H1 (cell line): ENCODE data around the gene MC5R. TPM values are rescaled to one million over a fixed set of nuclear protein-coding genes. Genes with fewer than 3 reads are reported as not detected.

ENCODE experiments used
- CTCF ChIA-PET: fragments of 300-600 bp; sonication (Branson Sonifier 250); formaldehyde crosslinking; loops from one replicate; lab custom pipeline; 2021; ENCODE audit not compliant: partially characterized antibody; lab: Charles Lee
- POLR2A ChIA-PET: fragments of 300-600 bp; sonication (Branson Sonifier 250); formaldehyde crosslinking; loops from one replicate; lab custom pipeline; 2021; ENCODE audit warnings: inconsistent platforms; ENCODE audit not compliant: partially characterized antibody; lab: Charles Lee
- DNase-seq, 2 experiments: peaks; one replicate each; pipeline versions ENCODE4 v3.0.0 to v3.0.0-alpha.2; 2010 to 2022; ENCODE audit warnings: low spot score in 2 of 2, low read depth in 1 of 2, mixed read lengths in 1 of 2
- FAIRE-seq: peaks from 2 replicates; lab custom pipeline; 2011; peaks lifted over from hg19 to GRCh38; lab: Jason Lieb, UNC
- H2AFZ ChIP-seq: 2 replicates; pipeline ENCODE4 v1.8.1; 2012; ENCODE audit warnings: low read length, inconsistent platforms
- H2AK5ac ChIP-seq: 2 replicates; pipeline ENCODE4 v1.6.1; 2013; ENCODE audit warnings: low read depth, low read length
- H2BK120ac ChIP-seq: replicated peaks from 2 replicates; pipeline ENCODE3; 2013; ENCODE audit warnings: low read depth, low read length, inconsistent platforms
- H2BK12ac ChIP-seq: 2 replicates; pipeline ENCODE4 v1.6.1; 2013; ENCODE audit warnings: low read depth, low read length
- H2BK15ac ChIP-seq: 2 replicates; pipeline ENCODE4 v1.6.1; 2013; ENCODE audit warnings: low read length
- H2BK20ac ChIP-seq: 2 replicates; pipeline ENCODE4 v1.6.1; 2013; ENCODE audit warnings: low read length
- H2BK5ac ChIP-seq: 2 replicates; pipeline ENCODE4 v1.6.1; 2013; ENCODE audit warnings: low read depth, low read length
- H3K14ac ChIP-seq: 2 replicates; pipeline ENCODE4 v1.6.1; 2013; ENCODE audit warnings: inconsistent platforms; ENCODE audit not compliant: insufficient read length
- H3K18ac ChIP-seq: 2 replicates; pipeline ENCODE4 v1.6.1; 2013; ENCODE audit warnings: low read length; ENCODE audit errors: extremely low read depth
- H3K23ac ChIP-seq: 2 replicates; pipeline ENCODE4 v1.6.1; 2013; ENCODE audit warnings: inconsistent platforms; ENCODE audit not compliant: insufficient read length
- H3K23me2 ChIP-seq: 2 replicates; pipeline ENCODE4 v1.6.1; 2013; ENCODE audit warnings: low read depth, low read length
- H3K27ac ChIP-seq: 2 replicates; pipeline ENCODE4 v1.6.1; 2011; ENCODE audit warnings: low read depth, low read length, inconsistent platforms
- H3K27me3 ChIP-seq, 4 experiments: replicated peaks in 1 of 4; 1 replicate in 1 of 4; 2 replicates in 3 of 4; pipeline versions ENCODE4 v1.6.1 to v1.8.1; 2011 to 2013; ENCODE audit warnings: low read length in 3 of 4, mild to moderate bottlenecking in 3 of 4, inconsistent platforms in 2 of 4, mixed read lengths in 2 of 4, moderate library complexity in 1 of 4; ENCODE audit not compliant: control insufficient read depth in 3 of 4, insufficient read depth in 3 of 4; ENCODE audit errors: extremely low read depth in 1 of 4
- H3K36me3 ChIP-seq, 4 experiments: 2 replicates each; pipeline versions ENCODE4 v1.6.1 to v1.8.1; 2011 to 2013; ENCODE audit warnings: mild to moderate bottlenecking in 4 of 4, low read length in 3 of 4, moderate library complexity in 2 of 4, control low read depth in 1 of 4, inconsistent platforms in 1 of 4; ENCODE audit not compliant: insufficient read depth in 4 of 4, control insufficient read depth in 2 of 4
- H3K4ac ChIP-seq: replicated peaks from 2 replicates; pipeline ENCODE3; 2013; ENCODE audit warnings: low read length, low read depth, mixed read lengths, inconsistent platforms; ENCODE audit not compliant: insufficient read length
- H3K4me1 ChIP-seq, 4 experiments: replicated peaks in 1 of 4; 1 replicate in 1 of 4; 2 replicates in 3 of 4; pipeline versions ENCODE4 v1.6.1 to v1.8.1; 2011 to 2013; ENCODE audit warnings: low read length in 3 of 4, inconsistent platforms in 2 of 4, mixed read lengths in 1 of 4; ENCODE audit not compliant: insufficient read depth in 4 of 4, control insufficient read depth in 3 of 4
- H3K4me2 ChIP-seq, 2 experiments: 2 replicates each; pipeline versions ENCODE4 v1.6.1 to v1.8.1; 2011 to 2013; ENCODE audit warnings: low read depth in 2 of 2, low read length in 2 of 2, control low read depth in 1 of 2, inconsistent platforms in 1 of 2, mild to moderate bottlenecking in 1 of 2; ENCODE audit not compliant: insufficient read depth in 1 of 2
- H3K4me3 ChIP-seq, 4 experiments: fragments of 200-600, 300-600 bp in 1 of 4; sonication (generic), shearing (Covaris generic), sonication (Bioruptor Twin) in 1 of 4; 2 replicates each; pipeline versions ENCODE4 v1.5.1 to v1.8.1; 2011 to 2016; ENCODE audit warnings: low read length in 4 of 4, low read depth in 3 of 4, control low read depth in 2 of 4, inconsistent platforms in 2 of 4, mild to moderate bottlenecking in 2 of 4, mixed read lengths in 1 of 4, moderate library complexity in 1 of 4; ENCODE audit not compliant: insufficient read depth in 2 of 4; ENCODE audit errors: extremely low read depth in 1 of 4
- H3K56ac ChIP-seq: replicated peaks from 2 replicates; pipeline ENCODE3; 2013; ENCODE audit warnings: low read depth, mild to moderate bottlenecking, mixed read lengths, low read length, inconsistent platforms; ENCODE audit not compliant: insufficient read length
- H3K79me1 ChIP-seq: 2 replicates; pipeline ENCODE4 v1.6.1; 2013; ENCODE audit warnings: low read depth, low read length, control low read depth
- H3K79me2 ChIP-seq, 2 experiments: 2 replicates each; pipeline versions ENCODE4 v1.6.1 to v1.8.1; 2012 to 2013; ENCODE audit warnings: low read length in 2 of 2, mild to moderate bottlenecking in 2 of 2, inconsistent platforms in 1 of 2; ENCODE audit not compliant: insufficient read depth in 2 of 2, control insufficient read depth in 1 of 2
- H3K9ac ChIP-seq, 4 experiments: replicated peaks in 1 of 4; 1 replicate in 1 of 4; 2 replicates in 3 of 4; pipeline versions ENCODE4 v1.6.1 to v1.8.1; 2011 to 2013; ENCODE audit warnings: low read depth in 3 of 4, low read length in 3 of 4, control low read depth in 2 of 4, mild to moderate bottlenecking in 2 of 4, moderate library complexity in 2 of 4, inconsistent platforms in 1 of 4; ENCODE audit errors: extremely low read depth in 1 of 4
- H3K9me3 ChIP-seq, 2 experiments: 2 replicates each; pipeline versions ENCODE4 v1.6.1 to v1.8.1; 2012 to 2013; ENCODE audit warnings: mild to moderate bottlenecking in 2 of 2, moderate library complexity in 2 of 2, control low read depth in 1 of 2, inconsistent platforms in 1 of 2, low read depth in 1 of 2, low read length in 1 of 2, mixed read lengths in 1 of 2; ENCODE audit not compliant: insufficient read depth in 2 of 2
- H4K20me1 ChIP-seq, 2 experiments: replicated peaks in 1 of 2; 2 replicates each; pipeline versions ENCODE3 to v1.8.1; 2011 to 2013; ENCODE audit warnings: inconsistent platforms in 2 of 2, low read length in 2 of 2, mild to moderate bottlenecking in 1 of 2; ENCODE audit not compliant: insufficient read depth in 2 of 2, control insufficient read depth in 1 of 2
- H4K5ac ChIP-seq: 2 replicates; pipeline ENCODE4 v1.6.1; 2013; ENCODE audit warnings: low read length, low read depth, mixed read lengths, inconsistent platforms; ENCODE audit not compliant: insufficient read length
- H4K8ac ChIP-seq: 2 replicates; pipeline ENCODE4 v1.8.0; 2013; ENCODE audit warnings: mild to moderate bottlenecking, moderate library complexity, low read length, inconsistent platforms; ENCODE audit not compliant: insufficient read depth; ENCODE audit errors: extremely low read depth
- H4K91ac ChIP-seq: replicated peaks from 2 replicates; pipeline ENCODE3; 2013; ENCODE audit warnings: low read length, mixed read lengths, inconsistent platforms; ENCODE audit not compliant: insufficient read length
- CEBPB ChIP-seq: IDR thresholded peaks from 2 replicates; pipeline ENCODE4 v1.6.1; 2012; ENCODE audit warnings: low read depth, low read length
- GABPA ChIP-seq: IDR thresholded peaks from 2 replicates; pipeline ENCODE4 v1.6.1; 2011; ENCODE audit warnings: mild to moderate bottlenecking, low read length, moderate library complexity, borderline replicate concordance; ENCODE audit not compliant: insufficient read depth
- JUN ChIP-seq: IDR thresholded peaks from 2 replicates; pipeline ENCODE4 v1.6.1; 2011; ENCODE audit warnings: low read depth, mild to moderate bottlenecking, improper control_type of control experiment, low read length
- NRF1 ChIP-seq: IDR thresholded peaks from 2 replicates; pipeline ENCODE4 v1.6.1; 2011; ENCODE audit warnings: mild to moderate bottlenecking, low read depth, low read length, improper control_type of control experiment
- RNF2 ChIP-seq: fragments of 200-900, 300-1000 bp; sonication (generic); IDR thresholded peaks from 2 replicates; pipeline ENCODE4 v1.7.1; 2016; ENCODE audit warnings: borderline replicate concordance, low read depth, mild to moderate bottlenecking, antibody characterized with exemption, low read length; ENCODE audit not compliant: poor library complexity, severe bottlenecking; ENCODE audit errors: missing control alignments
- SP2 ChIP-seq: IDR thresholded peaks from 2 replicates; pipeline ENCODE4 v1.6.1; 2012; ENCODE audit warnings: mild to moderate bottlenecking, low read length, inconsistent platforms
- WGBS, 2 experiments: shearing (Covaris generic) in 1 of 2; methylation state at CpG; one replicate each; pipeline versions ENCODE4 v1.1.6 to v1.1.7; 2013 to 2015; ENCODE audit warnings: low lambda C conversion rate in 2 of 2, mixed read lengths in 2 of 2, inconsistent platforms in 1 of 2, low coverage in 1 of 2, missing lambda C conversion rate in 1 of 2; ENCODE audit not compliant: insufficient replicate concordance in 2 of 2, insufficient coverage in 1 of 2, insufficient read length in 1 of 2; ENCODE audit errors: extremely low coverage in 1 of 2, missing lambda C conversion rate in 1 of 2; 5-methylcytosine and 5-hydroxymethylcytosine counted together
- polyA plus RNA-seq, 7 experiments: library from polyadenylated mRNA; depleted of rRNA in 3 of 7; stranded (reverse) in 5 of 7; unstranded in 2 of 7; fragments of >200 nt in 5 of 7; fragments of 200-250 nt in 2 of 7; gene quantifications; 1 replicate in 5 of 7; 2 replicates in 1 of 7; 4 replicates in 1 of 7; pipeline versions ENCODE4 v1.2.1 to v1.2.3, GENCODE V29; 2011 to 2013; ENCODE audit warnings: missing spikeins in 2 of 7, mixed read lengths in 2 of 7
- total RNA-seq: library from RNA; stranded (reverse); fragmentation: NEBNext Ultra II Directional; extraction: Animal tissue kit (Norgen Biotek cat#: 25700); gene quantifications from 2 replicates; pipeline ENCODE4 v1.2.1, GENCODE V29; 2021
- TF ChIP-seq, protein P1 (sequence below): IDR thresholded peaks from 2 replicates; pipeline ENCODE4 v1.6.1; 2012; ENCODE audit warnings: inconsistent platforms

The MC5R gene
- total and polyA plus RNA-seq, 2 of the 8 experiments (the other 6 are each of a cell fraction or from before 2014, with no cell fraction given): 0.37 to 1.4 TPM

GRCh38 chr18:13799396-13799795 is 24.6 kb upstream of the MC5R start:
- H3K4me3 ChIP-seq: no peak overlapping the region
- H2BK12ac ChIP-seq: no peak overlapping the region; the same call in 1 of the 2 replicates
- DNase-seq (no peak), FAIRE-seq (no peak)
- H4K91ac ChIP-seq: peak overlapping the region; percentile 58
- H4K8ac ChIP-seq: peak overlapping the region; percentile 11; the same call in 1 of the 2 replicates
- H3K4ac ChIP-seq: no peak overlapping the region
- H3K4me1 ChIP-seq: peaks cover 2 to 11% (median 10%) of the 10 kb centered on the region in 4 experiments
- no peak overlapping the region for H3K14ac ChIP-seq
- H3K18ac ChIP-seq: no peak overlapping the region; the same call in 1 of the 2 replicates
- WGBS, 2 experiments: 90% methylated on average over 11 of the region's 11 CpGs; no CpG with 5 or more reads in 1 of the 2 experiments
- H2AFZ ChIP-seq: peak overlapping the region; percentile 14; the same call in 1 of the 2 replicates
- H4K5ac ChIP-seq: no peak overlapping the region
- peak overlapping the region; percentile 95 for H2BK15ac ChIP-seq
- no peaks in the 10 kb centered on the region for H4K20me1 ChIP-seq
- H3K56ac ChIP-seq: no peak overlapping the region
- CTCF ChIA-PET: interaction anchor here (0.6 to 3.3 kb wide), 2 partner anchors 13 to 20 kb away, joined by 3 to 14 read pairs; no protein-coding TSS in a partner anchor
- H3K23ac ChIP-seq: no peak overlapping the region
- no peaks in the 10 kb centered on the region for H3K79me1 ChIP-seq
- H3K4me2 ChIP-seq: no peak overlapping the region
- peak overlapping the region; percentile 35; the same call in 1 of the 2 replicates for H2BK5ac ChIP-seq
- peaks cover 0 to 13% (median 5%) of the 10 kb centered on the region in 4 experiments; a peak in 2 of 7 replicates for H3K27me3 ChIP-seq
- no peaks in the 10 kb centered on the region; the same call in 1 of the 2 replicates for H3K23me2 ChIP-seq
- no peak overlapping the region for H3K9ac ChIP-seq
- H2BK20ac ChIP-seq: peak overlapping the region; percentile 80; the same call in 1 of the 2 replicates
- H2AK5ac ChIP-seq: 0 out of 2 replicates have a peak overlapping the region, but pooled peaks have one; percentile 65
- no peaks in the 10 kb centered on the region for H3K36me3 ChIP-seq
- no peaks in the 10 kb centered on the region for H3K9me3 ChIP-seq
- POLR2A ChIA-PET: interaction anchor here (1.0 kb wide), 1 partner anchor 9 kb away, joined by 3 read pairs; no protein-coding TSS in a partner anchor
- H2BK120ac ChIP-seq: peak overlapping the region; percentile 38
- TF ChIP-seq, protein P1, sequence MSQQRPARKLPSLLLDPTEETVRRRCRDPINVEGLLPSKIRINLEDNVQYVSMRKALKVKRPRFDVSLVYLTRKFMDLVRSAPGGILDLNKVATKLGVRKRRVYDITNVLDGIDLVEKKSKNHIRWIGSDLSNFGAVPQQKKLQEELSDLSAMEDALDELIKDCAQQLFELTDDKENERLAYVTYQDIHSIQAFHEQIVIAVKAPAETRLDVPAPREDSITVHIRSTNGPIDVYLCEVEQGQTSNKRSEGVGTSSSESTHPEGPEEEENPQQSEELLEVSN: no peak
- TF ChIP-seq JUN (no peak), RNF2 (no peak), NRF1 (no peak), GABPA (no peak), SP2 (no peak), CEBPB (no peak)
- TF ChIP-seq, all 59 proteins: peak for 0
- H3K79me2 ChIP-seq: no peaks in the 10 kb centered on the region
- H3K27ac ChIP-seq: no peak overlapping the region
